ENCODE results near the gene CAMTA1. TPM values are rescaled to one million over a fixed set of nuclear protein-coding genes. Genes with fewer than 3 reads are reported as not detected.

Gene CAMTA1
- polyA plus RNA-seq, 1 donor (not counting 4 experiments of a cell fraction or from before 2014, with no cell fraction given): 51.4 TPM

DNA sequence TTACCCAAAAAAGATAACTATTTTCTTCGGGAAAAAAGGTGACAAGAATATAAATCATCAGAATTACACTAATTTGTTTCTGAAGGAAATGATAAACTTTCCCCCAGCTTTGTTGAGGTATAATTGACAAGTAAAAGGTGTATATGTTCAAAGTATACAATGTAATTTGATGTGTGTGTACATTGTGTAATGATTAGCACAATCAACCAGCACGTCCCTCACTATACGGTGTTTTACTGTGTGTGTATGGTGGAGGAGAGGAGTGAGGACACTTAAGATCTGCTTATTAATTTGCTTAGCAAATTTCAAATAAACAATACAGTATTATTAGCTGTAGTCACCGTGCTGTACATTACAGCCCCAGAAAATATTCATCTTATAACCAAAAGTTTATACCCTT is 77.7 kb downstream of the CAMTA1 start:
- Histone ChIP-seq H3K9ac (ENCODE audit: control insufficient read depth, extremely low read depth, insufficient read depth, low read length) (no peak overlapping the region), H3K36me3 (ENCODE audit: control insufficient read depth in 2 of 2, extremely low read depth in 1 of 2, insufficient read depth in 2 of 2, low read length in 2 of 2) (no peaks in the 10 kb centered on the region), H3K79me2 (ENCODE audit: control insufficient read depth, insufficient read depth, low read length) (peaks cover 13% of the 10 kb centered on the region), H3K9me3 (ENCODE audit: control insufficient read depth, low read depth, low read length) (no peaks in the 10 kb centered on the region), H3K27ac (ENCODE audit: control insufficient read depth, insufficient read depth, low read length) (no peak overlapping the region), H3K4me3 (ENCODE audit: control insufficient read depth in 2 of 3, extremely low read depth in 1 of 3, insufficient read depth in 2 of 3, low read depth in 1 of 3, low read length in 3 of 3) (no peak overlapping the region), H3K4me2 (ENCODE audit: control insufficient read depth, extremely low read depth, insufficient read depth, low read depth, low read length) (no peak overlapping the region), H3K27me3 (ENCODE audit: control insufficient read depth, extremely low read depth, insufficient read depth, low read length) (no peaks in the 10 kb centered on the region), H3K4me1 (ENCODE audit: control insufficient read depth, extremely low read depth, insufficient read depth, low read length) (peaks cover 32% of the 10 kb centered on the region), H4K20me1 (ENCODE audit: control insufficient read depth, extremely low read depth, insufficient read depth, low read length) (no peaks in the 10 kb centered on the region), H2AFZ (ENCODE audit: control insufficient read depth, low read length) (no peak overlapping the region), H3K9me1 (ENCODE audit: control insufficient read depth, extremely low read depth, insufficient read depth, low read length) (no peaks in the 10 kb centered on the region)
- TF ChIP-seq, protein P1, sequence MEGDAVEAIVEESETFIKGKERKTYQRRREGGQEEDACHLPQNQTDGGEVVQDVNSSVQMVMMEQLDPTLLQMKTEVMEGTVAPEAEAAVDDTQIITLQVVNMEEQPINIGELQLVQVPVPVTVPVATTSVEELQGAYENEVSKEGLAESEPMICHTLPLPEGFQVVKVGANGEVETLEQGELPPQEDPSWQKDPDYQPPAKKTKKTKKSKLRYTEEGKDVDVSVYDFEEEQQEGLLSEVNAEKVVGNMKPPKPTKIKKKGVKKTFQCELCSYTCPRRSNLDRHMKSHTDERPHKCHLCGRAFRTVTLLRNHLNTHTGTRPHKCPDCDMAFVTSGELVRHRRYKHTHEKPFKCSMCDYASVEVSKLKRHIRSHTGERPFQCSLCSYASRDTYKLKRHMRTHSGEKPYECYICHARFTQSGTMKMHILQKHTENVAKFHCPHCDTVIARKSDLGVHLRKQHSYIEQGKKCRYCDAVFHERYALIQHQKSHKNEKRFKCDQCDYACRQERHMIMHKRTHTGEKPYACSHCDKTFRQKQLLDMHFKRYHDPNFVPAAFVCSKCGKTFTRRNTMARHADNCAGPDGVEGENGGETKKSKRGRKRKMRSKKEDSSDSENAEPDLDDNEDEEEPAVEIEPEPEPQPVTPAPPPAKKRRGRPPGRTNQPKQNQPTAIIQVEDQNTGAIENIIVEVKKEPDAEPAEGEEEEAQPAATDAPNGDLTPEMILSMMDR (optimal IDR thresholded peaks at IDR 0.05 in 1 of 3, IDR thresholded peaks at IDR 0.05 in 1 of 3, conservative IDR thresholded peaks at IDR 0.05 in 1 of 3; ENCODE audit: extremely low read depth in 1 of 3, insufficient read depth in 2 of 3, low read length in 3 of 3): no peak
- TF ChIP-seq EZH2 (IDR thresholded peaks at IDR 0.05; ENCODE audit: low read length): no peak
- dilution Hi-C loops (cut with MboI; ENCODE audit: extremely low pct_ligation_motif_present, low sequenced_read_pairs): no loop called here
- no peak for FAIRE-seq
- no peak for DNase-seq (ENCODE audit: low read depth, low spot score)

DNA sequence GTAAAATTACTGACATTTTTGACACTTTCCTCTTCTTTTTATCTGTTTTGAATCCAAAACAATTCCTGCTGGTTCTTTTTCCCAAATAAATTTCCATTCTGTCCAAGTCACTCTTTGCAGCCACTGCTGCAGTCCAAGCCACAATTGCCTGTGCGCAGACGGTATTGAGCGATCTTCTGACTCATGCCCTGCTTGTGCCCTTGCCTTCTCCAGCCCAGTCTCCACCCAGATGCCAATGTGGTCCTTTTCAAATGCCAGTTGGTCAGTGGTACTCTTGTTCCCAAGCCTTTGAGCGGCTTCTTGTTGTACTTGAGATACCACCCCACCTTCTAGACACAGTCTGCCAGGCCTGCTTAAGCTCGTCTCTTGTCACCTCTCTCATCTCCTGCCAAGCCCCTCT is 78.9 kb downstream of the CAMTA1 start:
- H3K4me1 ChIP-seq (ENCODE audit: control insufficient read depth, extremely low read depth, insufficient read depth, low read length): peaks cover 43% of the 10 kb centered on the region
- no peak overlapping the region for H3K9ac ChIP-seq (ENCODE audit: control insufficient read depth, extremely low read depth, insufficient read depth, low read length)
- H3K9me3 ChIP-seq (ENCODE audit: control insufficient read depth, low read depth, low read length): no peaks in the 10 kb centered on the region
- H3K4me2 ChIP-seq (ENCODE audit: control insufficient read depth, extremely low read depth, insufficient read depth, low read depth, low read length): peak overlapping the region; percentile 7
- H3K9me1 ChIP-seq (ENCODE audit: control insufficient read depth, extremely low read depth, insufficient read depth, low read length): no peaks in the 10 kb centered on the region
- no peak overlapping the region for H3K4me3 ChIP-seq (ENCODE audit: control insufficient read depth in 2 of 3, extremely low read depth in 1 of 3, insufficient read depth in 2 of 3, low read depth in 1 of 3, low read length in 3 of 3)
- FAIRE-seq (no peak), DNase-seq (ENCODE audit: low read depth, low spot score) (no peak)
- no peak overlapping the region for H2AFZ ChIP-seq (ENCODE audit: control insufficient read depth, low read length)
- peaks cover 14% of the 10 kb centered on the region for H3K79me2 ChIP-seq (ENCODE audit: control insufficient read depth, insufficient read depth, low read length)
- H3K36me3 ChIP-seq (ENCODE audit: control insufficient read depth in 2 of 2, extremely low read depth in 1 of 2, insufficient read depth in 2 of 2, low read length in 2 of 2): no peaks in the 10 kb centered on the region
- TF ChIP-seq EZH2 (IDR thresholded peaks at IDR 0.05; ENCODE audit: low read length): no peak
- TF ChIP-seq, protein P1 (optimal IDR thresholded peaks at IDR 0.05 in 1 of 3, IDR thresholded peaks at IDR 0.05 in 1 of 3, conservative IDR thresholded peaks at IDR 0.05 in 1 of 3; ENCODE audit: extremely low read depth in 1 of 3, insufficient read depth in 2 of 3, low read length in 3 of 3): no peak
- no peaks in the 10 kb centered on the region for H3K27me3 ChIP-seq (ENCODE audit: control insufficient read depth, extremely low read depth, insufficient read depth, low read length)
- dilution Hi-C loops (cut with MboI; ENCODE audit: extremely low pct_ligation_motif_present, low sequenced_read_pairs): no loop called here
- no peaks in the 10 kb centered on the region for H4K20me1 ChIP-seq (ENCODE audit: control insufficient read depth, extremely low read depth, insufficient read depth, low read length)
- no peak overlapping the region for H3K27ac ChIP-seq (ENCODE audit: control insufficient read depth, insufficient read depth, low read length)

Measured in keratinocyte (primary cell).